H9 (cell line): Measurements from ENCODE around the gene OGFR. TPM values are rescaled to one million over a fixed set of nuclear protein-coding genes. Genes with fewer than 3 reads are reported as not detected.

Source experiments
- DNase-seq: peaks from one replicate; pipeline ENCODE4 v3.0.0-alpha.2; 2017
- H2AFZ ChIP-seq: one replicate; pipeline ENCODE4 v1.6.1; 2013; ENCODE audit warnings: mild to moderate bottlenecking, low read length, control low read depth, moderate library complexity
- H2AK5ac ChIP-seq: 2 replicates; pipeline ENCODE4 v1.6.1; 2013; ENCODE audit warnings: low read length, control low read depth, mixed read lengths; ENCODE audit not compliant: insufficient read length
- H2BK120ac ChIP-seq: one replicate; pipeline ENCODE4 v1.6.1; 2013; ENCODE audit warnings: low read depth, mild to moderate bottlenecking, low read length, control low read depth, inconsistent platforms; ENCODE audit not compliant: poor library complexity, severe bottlenecking
- H2BK12ac ChIP-seq: 2 replicates; pipeline ENCODE4 v1.6.1; 2013; ENCODE audit warnings: low read length, control low read depth, mixed read lengths, low read depth; ENCODE audit not compliant: insufficient read length
- H2BK15ac ChIP-seq: 2 replicates; pipeline ENCODE4 v1.6.1; 2013; ENCODE audit warnings: low read depth, low read length, control low read depth
- H2BK20ac ChIP-seq: one replicate; pipeline ENCODE4 v1.6.1; 2013; ENCODE audit warnings: low read depth, mild to moderate bottlenecking, low read length, control low read depth, inconsistent platforms; ENCODE audit not compliant: poor library complexity, severe bottlenecking
- H2BK5ac ChIP-seq: 2 replicates; pipeline ENCODE4 v1.6.1; 2013; ENCODE audit warnings: low read length, control low read depth, mixed read lengths; ENCODE audit not compliant: insufficient read length
- H3K14ac ChIP-seq: 2 replicates; pipeline ENCODE4 v1.6.1; 2013; ENCODE audit warnings: low read length, control low read depth; ENCODE audit not compliant: insufficient read depth
- H3K18ac ChIP-seq: 2 replicates; pipeline ENCODE4 v1.6.1; 2013; ENCODE audit warnings: low read depth, mild to moderate bottlenecking, mixed read lengths, low read length, control low read depth; ENCODE audit not compliant: insufficient read length
- H3K23ac ChIP-seq: 2 replicates; pipeline ENCODE4 v1.6.1; 2013; ENCODE audit warnings: low read length, control low read depth, mixed read lengths, low read depth; ENCODE audit not compliant: insufficient read length
- H3K23me2 ChIP-seq: 2 replicates; pipeline ENCODE4 v1.6.1; 2013; ENCODE audit warnings: low read depth, mild to moderate bottlenecking, mixed read lengths, low read length, control low read depth; ENCODE audit not compliant: insufficient read length, poor library complexity, severe bottlenecking
- H3K27ac ChIP-seq: 2 replicates; pipeline ENCODE4 v1.5.1; 2013; ENCODE audit warnings: low read length, control low read depth, mixed read lengths, low read depth; ENCODE audit not compliant: insufficient read length
- H3K27me3 ChIP-seq: 2 replicates; pipeline ENCODE4 v1.6.1; 2013; ENCODE audit warnings: low read length, control low read depth, inconsistent platforms; ENCODE audit not compliant: insufficient read depth
- H3K4ac ChIP-seq: 2 replicates; pipeline ENCODE4 v1.6.1; 2013; ENCODE audit warnings: low read depth, mild to moderate bottlenecking, control low read depth, inconsistent platforms, low read length, moderate library complexity
- H3K4me1 ChIP-seq: 2 replicates; pipeline ENCODE4 v1.6.1; 2013; ENCODE audit warnings: low read length, control low read depth, inconsistent platforms; ENCODE audit not compliant: insufficient read depth
- H3K4me2 ChIP-seq: 2 replicates; pipeline ENCODE4 v1.6.1; 2013; ENCODE audit warnings: low read length, control low read depth, mixed read lengths; ENCODE audit not compliant: insufficient read length, insufficient read depth
- H3K56ac ChIP-seq: 2 replicates; pipeline ENCODE4 v1.6.1; 2013; ENCODE audit warnings: low read depth, mild to moderate bottlenecking, mixed read lengths, low read length, control low read depth; ENCODE audit not compliant: insufficient read length
- H3K79me1 ChIP-seq: 2 replicates; pipeline ENCODE4 v1.6.1; 2013; ENCODE audit warnings: low read depth, mild to moderate bottlenecking, moderate library complexity, low read length, control low read depth, inconsistent platforms; ENCODE audit not compliant: insufficient read depth, poor library complexity, severe bottlenecking
- H3K79me2 ChIP-seq: 2 replicates; pipeline ENCODE4 v1.6.1; 2013; ENCODE audit warnings: low read length, control low read depth, inconsistent platforms; ENCODE audit not compliant: insufficient read depth
- H3K9ac ChIP-seq: 2 replicates; pipeline ENCODE4 v1.6.1; 2013; ENCODE audit warnings: low read length, control low read depth, mixed read lengths; ENCODE audit not compliant: insufficient read length; ENCODE audit errors: extremely low read depth
- H3K9me3 ChIP-seq: one replicate; pipeline ENCODE4 v1.6.1; 2013; ENCODE audit warnings: low read depth, low read length, inconsistent platforms; ENCODE audit not compliant: control insufficient read depth
- H3T11ph ChIP-seq: one replicate; pipeline ENCODE4 v1.6.1; 2013; ENCODE audit warnings: mild to moderate bottlenecking, low read length, control low read depth, inconsistent platforms
- H4K20me1 ChIP-seq: one replicate; pipeline ENCODE4 v1.6.1; 2013; ENCODE audit not compliant: control insufficient read depth, insufficient read length, insufficient read depth
- H4K5ac ChIP-seq: 2 replicates; pipeline ENCODE4 v1.6.1; 2013; ENCODE audit warnings: low read depth, mild to moderate bottlenecking, mixed read lengths, low read length, control low read depth; ENCODE audit not compliant: insufficient read length
- H4K8ac ChIP-seq: replicated peaks from 2 replicates; pipeline ENCODE4 v1.6.1; 2013; ENCODE audit warnings: low read length, control low read depth, mixed read lengths, low read depth; ENCODE audit not compliant: insufficient read length
- H4K91ac ChIP-seq: 2 replicates; pipeline ENCODE4 v1.6.1; 2013; ENCODE audit warnings: low read depth, mild to moderate bottlenecking, moderate library complexity, mixed read lengths, low read length, control low read depth; ENCODE audit not compliant: insufficient read length
- H3K27ac Mint-ChIP-seq, 3 experiments: 2 replicates in 2 of 3; 3 replicates in 1 of 3; pipeline ENCODE4 v1.8.0; 2020 to 2021; ENCODE audit warnings: mixed read lengths in 3 of 3, mild to moderate bottlenecking in 1 of 3, moderate library complexity in 1 of 3
- H3K27me3 Mint-ChIP-seq: 2 replicates; pipeline ENCODE4 v1.8.0; 2021; ENCODE audit warnings: low read depth, mild to moderate bottlenecking, moderate library complexity, mixed read lengths
- H3K36me3 Mint-ChIP-seq, 3 experiments: 2 replicates in 2 of 3; 3 replicates in 1 of 3; pipeline ENCODE4 v1.8.0; 2020 to 2021; ENCODE audit warnings: low read depth in 3 of 3, mixed read lengths in 3 of 3; ENCODE audit not compliant: insufficient read depth in 1 of 3
- H3K4me1 Mint-ChIP-seq, 2 experiments: 2 replicates each; pipeline ENCODE4 v1.8.0; 2020; ENCODE audit warnings: mixed read lengths in 2 of 2
- H3K4me3 Mint-ChIP-seq, 2 experiments: 2 replicates in 1 of 2; 3 replicates in 1 of 2; pipeline ENCODE4 v1.8.0; 2020 to 2021; ENCODE audit warnings: mild to moderate bottlenecking in 2 of 2, mixed read lengths in 2 of 2, moderate library complexity in 1 of 2
- H3K9me3 Mint-ChIP-seq, 2 experiments: 2 replicates in 1 of 2; 3 replicates in 1 of 2; pipeline ENCODE4 v1.8.0; 2020; ENCODE audit warnings: mild to moderate bottlenecking in 2 of 2, mixed read lengths in 2 of 2, moderate library complexity in 1 of 2
- WGBS: extraction: QIAGEN DNeasy Blood & Tissue Kit; methylation state at CpG from one replicate; pipeline ENCODE4 v1.1.7; 2013; ENCODE audit warnings: missing lambda C conversion rate, low lambda C conversion rate, mixed read lengths; ENCODE audit not compliant: insufficient read length; ENCODE audit errors: extremely low coverage; 5-methylcytosine and 5-hydroxymethylcytosine counted together
- total RNA-seq: library from RNA; stranded (reverse); gene quantifications from 2 replicates; pipeline ENCODE4 v1.2.1, GENCODE V29; 2021
- TF ChIP-seq, protein P1 (sequence below): fragments of 200-600 bp; sonication (generic); conservative IDR thresholded peaks from 3 replicates; pipeline ENCODE4 v1.8.0; 2021; ENCODE audit warnings: antibody characterized with exemption, mild to moderate bottlenecking

Gene OGFR
- total RNA-seq, 1 experiment from 2014 or later = 33.1 TPM

DNA sequence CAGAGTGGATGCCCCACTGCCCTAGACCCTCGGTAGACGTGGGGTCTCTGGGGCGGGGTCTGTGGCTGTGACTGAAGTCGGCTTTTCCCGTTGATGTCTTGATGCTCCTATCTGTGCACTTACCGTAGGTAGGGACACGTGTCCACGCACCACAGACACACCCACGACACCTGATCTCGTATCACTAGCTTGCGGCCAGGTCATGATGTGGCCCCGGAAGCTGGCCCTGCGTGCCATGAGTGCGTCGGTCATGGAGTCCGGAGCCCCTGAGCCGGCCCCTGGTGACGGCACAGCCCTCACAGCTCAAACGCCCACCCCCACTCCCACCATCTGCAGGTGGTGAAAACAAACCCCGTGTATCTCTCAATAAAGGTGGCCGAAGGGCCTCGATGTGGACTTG lies 42.3 kb upstream of the OGFR start:
- Histone ChIP-seq H3K4me2 (no peak overlapping the region), H2BK20ac (no peak overlapping the region), H2AFZ (no peak overlapping the region), H3K79me2 (no peaks in the 10 kb centered on the region), H3K23me2 (no peaks in the 10 kb centered on the region), H3T11ph (no peak overlapping the region), H2BK120ac (no peak overlapping the region), H4K8ac (no peak overlapping the region), H4K91ac (no peak overlapping the region), H3K14ac (no peak overlapping the region), H4K20me1 (no peaks in the 10 kb centered on the region), H3K56ac (no peak overlapping the region), H2AK5ac (no peak overlapping the region), H3K4me1 (no peaks in the 10 kb centered on the region), H3K27me3 (no peaks in the 10 kb centered on the region), H3K9me3 (no peaks in the 10 kb centered on the region), H3K79me1 (no peaks in the 10 kb centered on the region), H3K23ac (no peak overlapping the region), H4K5ac (no peak overlapping the region), H3K27ac (no peak overlapping the region), H3K18ac (no peak overlapping the region), H2BK5ac (no peak overlapping the region), H2BK12ac (no peak overlapping the region), H2BK15ac (no peak overlapping the region), H3K9ac (no peak overlapping the region), H3K4ac (no peak overlapping the region)
- Mint-ChIP-seq H3K4me1 (peaks cover 0 to 6% of the 10 kb centered on the region in 2 experiments; a peak in 1 of 4 replicates), H3K9me3 (no peaks in the 10 kb centered on the region; a peak in 1 of 5 replicates), H3K27ac (no peak overlapping the region), H3K27me3 (peaks cover 12% of the 10 kb centered on the region), H3K36me3 (no peaks in the 10 kb centered on the region), H3K4me3 (no peak overlapping the region)
- WGBS = no CpG with 5 or more reads among the region's 22 CpGs
- DNase-seq = no peak
- TF ChIP-seq, protein P1, sequence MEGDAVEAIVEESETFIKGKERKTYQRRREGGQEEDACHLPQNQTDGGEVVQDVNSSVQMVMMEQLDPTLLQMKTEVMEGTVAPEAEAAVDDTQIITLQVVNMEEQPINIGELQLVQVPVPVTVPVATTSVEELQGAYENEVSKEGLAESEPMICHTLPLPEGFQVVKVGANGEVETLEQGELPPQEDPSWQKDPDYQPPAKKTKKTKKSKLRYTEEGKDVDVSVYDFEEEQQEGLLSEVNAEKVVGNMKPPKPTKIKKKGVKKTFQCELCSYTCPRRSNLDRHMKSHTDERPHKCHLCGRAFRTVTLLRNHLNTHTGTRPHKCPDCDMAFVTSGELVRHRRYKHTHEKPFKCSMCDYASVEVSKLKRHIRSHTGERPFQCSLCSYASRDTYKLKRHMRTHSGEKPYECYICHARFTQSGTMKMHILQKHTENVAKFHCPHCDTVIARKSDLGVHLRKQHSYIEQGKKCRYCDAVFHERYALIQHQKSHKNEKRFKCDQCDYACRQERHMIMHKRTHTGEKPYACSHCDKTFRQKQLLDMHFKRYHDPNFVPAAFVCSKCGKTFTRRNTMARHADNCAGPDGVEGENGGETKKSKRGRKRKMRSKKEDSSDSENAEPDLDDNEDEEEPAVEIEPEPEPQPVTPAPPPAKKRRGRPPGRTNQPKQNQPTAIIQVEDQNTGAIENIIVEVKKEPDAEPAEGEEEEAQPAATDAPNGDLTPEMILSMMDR = no peak
